ENCODE measurements around the gene CCDC187. TPM values are rescaled to one million over a fixed set of nuclear protein-coding genes. Genes with fewer than 3 reads are reported as not detected.

The CCDC187 gene
- polyA plus RNA-seq, 1 donor (not counting 4 experiments of a cell fraction or from before 2014, with no cell fraction given) = 0.03 TPM

- no peak for FAIRE-seq
- H3K9ac ChIP-seq (ENCODE audit: control insufficient read depth, extremely low read depth, insufficient read depth, low read length) = no peak overlapping the region
- no peaks in the 10 kb centered on the region for H3K36me3 ChIP-seq (ENCODE audit: control insufficient read depth in 2 of 2, extremely low read depth in 1 of 2, insufficient read depth in 2 of 2, low read length in 2 of 2)
- H3K27ac ChIP-seq (ENCODE audit: control insufficient read depth, insufficient read depth, low read length) = no peak overlapping the region
- dilution Hi-C loops (cut with MboI; ENCODE audit: extremely low pct_ligation_motif_present, low sequenced_read_pairs) = no loop called here
- H3K9me3 ChIP-seq (ENCODE audit: control insufficient read depth, low read depth, low read length) = no peaks in the 10 kb centered on the region
- no peaks in the 10 kb centered on the region for H3K79me2 ChIP-seq (ENCODE audit: control insufficient read depth, insufficient read depth, low read length)
- no peak overlapping the region for H3K4me3 ChIP-seq (ENCODE audit: control insufficient read depth in 2 of 3, extremely low read depth in 1 of 3, insufficient read depth in 2 of 3, low read depth in 1 of 3, low read length in 3 of 3)
- H4K20me1 ChIP-seq (ENCODE audit: control insufficient read depth, extremely low read depth, insufficient read depth, low read length) = no peaks in the 10 kb centered on the region
- no peak overlapping the region for H2AFZ ChIP-seq (ENCODE audit: control insufficient read depth, low read length)
- no peak overlapping the region for H3K4me2 ChIP-seq (ENCODE audit: control insufficient read depth, extremely low read depth, insufficient read depth, low read depth, low read length)
- no peaks in the 10 kb centered on the region for H3K9me1 ChIP-seq (ENCODE audit: control insufficient read depth, extremely low read depth, insufficient read depth, low read length)
- peaks cover 27% of the 10 kb centered on the region for H3K27me3 ChIP-seq (ENCODE audit: control insufficient read depth, extremely low read depth, insufficient read depth, low read length)
- peaks cover 3% of the 10 kb centered on the region for H3K4me1 ChIP-seq (ENCODE audit: control insufficient read depth, extremely low read depth, insufficient read depth, low read length)
- DNase-seq (ENCODE audit: low read depth, low spot score) = no peak
- TF ChIP-seq EZH2 (IDR thresholded peaks at IDR 0.05; ENCODE audit: low read length) (no peak), CTCF (optimal IDR thresholded peaks at IDR 0.05 in 1 of 3, IDR thresholded peaks at IDR 0.05 in 1 of 3, conservative IDR thresholded peaks at IDR 0.05 in 1 of 3; ENCODE audit: extremely low read depth in 1 of 3, insufficient read depth in 2 of 3, low read length in 3 of 3) (no peak)
Measured at GRCh38 chr9:136284311-136284710, 19.6 kb downstream of the CCDC187 start.

GRCh38 chr9:136283291-136284235, 20.3 kb downstream of the CCDC187 start:
- Histone ChIP-seq H3K4me1 (ENCODE audit: control insufficient read depth, extremely low read depth, insufficient read depth, low read length) (peaks cover 3% of the 10 kb centered on the region), H3K27me3 (ENCODE audit: control insufficient read depth, extremely low read depth, insufficient read depth, low read length) (peaks cover 34% of the 10 kb centered on the region), H2AFZ (ENCODE audit: control insufficient read depth, low read length) (no peak overlapping the region), H3K27ac (ENCODE audit: control insufficient read depth, insufficient read depth, low read length) (no peak overlapping the region), H3K79me2 (ENCODE audit: control insufficient read depth, insufficient read depth, low read length) (no peaks in the 10 kb centered on the region), H3K9ac (ENCODE audit: control insufficient read depth, extremely low read depth, insufficient read depth, low read length) (no peak overlapping the region), H4K20me1 (ENCODE audit: control insufficient read depth, extremely low read depth, insufficient read depth, low read length) (no peaks in the 10 kb centered on the region), H3K9me1 (ENCODE audit: control insufficient read depth, extremely low read depth, insufficient read depth, low read length) (no peaks in the 10 kb centered on the region), H3K9me3 (ENCODE audit: control insufficient read depth, low read depth, low read length) (no peaks in the 10 kb centered on the region), H3K36me3 (ENCODE audit: control insufficient read depth in 2 of 2, extremely low read depth in 1 of 2, insufficient read depth in 2 of 2, low read length in 2 of 2) (no peaks in the 10 kb centered on the region), H3K4me2 (ENCODE audit: control insufficient read depth, extremely low read depth, insufficient read depth, low read depth, low read length) (peak overlapping the region; percentile 37), H3K4me3 (ENCODE audit: control insufficient read depth in 2 of 3, extremely low read depth in 1 of 3, insufficient read depth in 2 of 3, low read depth in 1 of 3, low read length in 3 of 3) (no peak overlapping the region)
- dilution Hi-C loops (cut with MboI; ENCODE audit: extremely low pct_ligation_motif_present, low sequenced_read_pairs) = no loop called here
- TF ChIP-seq EZH2 (IDR thresholded peaks at IDR 0.05; ENCODE audit: low read length) (no peak), CTCF (optimal IDR thresholded peaks at IDR 0.05 in 1 of 3, IDR thresholded peaks at IDR 0.05 in 1 of 3, conservative IDR thresholded peaks at IDR 0.05 in 1 of 3; ENCODE audit: extremely low read depth in 1 of 3, insufficient read depth in 2 of 3, low read length in 3 of 3) (peak; percentile 82 to 98 (median 90))
- no peak for DNase-seq (ENCODE audit: low read depth, low spot score)
- FAIRE-seq = no peak
